Gastroesophageal sphincter (tissue), 4 donors: Measurements from ENCODE around the gene PCSK2. TPM values are rescaled to one million over a fixed set of nuclear protein-coding genes. Genes with fewer than 3 reads are reported as not detected.

Experiments
- ATAC-seq: fragments of 150-250 bp; one replicate; pipeline ENCODE4 v1.9.1; 2016; ENCODE audit warnings: mild to moderate bottlenecking, moderate library complexity
- H3K27ac ChIP-seq, 4 donors: fragments of 200-600 bp; sonication (generic) in 3 of 4; 1 replicate in 3 of 4; 2 replicates in 1 of 4; pipeline ENCODE4 v1.5.1; 2016 to 2019
- H3K27me3 ChIP-seq: fragments of 200-600 bp; sonication (generic); one replicate; pipeline ENCODE4 v1.5.1; 2019
- H3K36me3 ChIP-seq, 2 donors: fragments of 200-600 bp; sonication (generic); one replicate each; pipeline ENCODE4 v1.5.1; 2019; ENCODE audit warnings: control low read depth in 1 of 2
- H3K4me1 ChIP-seq, 3 donors: fragments of 200-600 bp; sonication (generic); 1 replicate in 2 of 3; 2 replicates in 1 of 3; pipeline ENCODE4 v1.5.1; 2016 to 2019; ENCODE audit warnings: control low read depth in 2 of 3
- H3K4me3 ChIP-seq, 2 donors: fragments of 200-600 bp; sonication (generic); one replicate each; pipeline ENCODE4 v1.5.1; 2019; ENCODE audit warnings: mild to moderate bottlenecking in 1 of 2, moderate library complexity in 1 of 2
- H3K9me3 ChIP-seq, 3 donors: fragments of 200-600 bp; sonication (generic); one replicate each; pipeline ENCODE4 v1.5.1; 2017 to 2019; ENCODE audit warnings: control low read depth in 2 of 3
- EP300 ChIP-seq: sonication (generic); formaldehyde crosslinking; IDR thresholded peaks from one replicate; pipeline ENCODE4 v1.6.1; 2017; ENCODE audit warnings: antibody characterized with exemption, mild to moderate bottlenecking
- POLR2A ChIP-seq, 2 donors: fragments of 450-650 bp; IDR thresholded peaks; one replicate each; pipeline ENCODE4 v1.6.1; 2017; ENCODE audit warnings: antibody characterized with exemption in 2 of 2, mild to moderate bottlenecking in 2 of 2, moderate library complexity in 1 of 2
- POLR2AphosphoS5 ChIP-seq: sonication (generic); formaldehyde crosslinking; IDR thresholded peaks from one replicate; pipeline ENCODE4 v1.6.1; 2017; ENCODE audit warnings: antibody characterized with exemption
- WGBS, 2 donors: methylation state at CpG; one replicate each; pipeline ENCODE4 v1.1.5; 2018; ENCODE audit warnings: low coverage in 1 of 2; 5-methylcytosine and 5-hydroxymethylcytosine counted together
- total RNA-seq, 4 donors: library from RNA; depleted of rRNA; stranded (reverse); fragments of >200 nt; gene quantifications; one replicate each; pipeline ENCODE4 v1.1.0, GENCODE V29; 2016
- TF ChIP-seq, protein P1 (sequence below), 4 experiments: fragments of 200-600 bp in 2 of 4; fragments of 450-650 bp in 2 of 4; sonication (generic) in 1 of 4; IDR thresholded peaks; one replicate each; pipeline ENCODE4 v1.5.1; 2017 to 2019; ENCODE audit warnings: antibody characterized with exemption in 4 of 4, mild to moderate bottlenecking in 2 of 4, moderate library complexity in 2 of 4

The PCSK2 gene
- total RNA-seq, 4 donors from 2014 or later, result 1.6 to 8.5 (median 4.5) TPM

DNA sequence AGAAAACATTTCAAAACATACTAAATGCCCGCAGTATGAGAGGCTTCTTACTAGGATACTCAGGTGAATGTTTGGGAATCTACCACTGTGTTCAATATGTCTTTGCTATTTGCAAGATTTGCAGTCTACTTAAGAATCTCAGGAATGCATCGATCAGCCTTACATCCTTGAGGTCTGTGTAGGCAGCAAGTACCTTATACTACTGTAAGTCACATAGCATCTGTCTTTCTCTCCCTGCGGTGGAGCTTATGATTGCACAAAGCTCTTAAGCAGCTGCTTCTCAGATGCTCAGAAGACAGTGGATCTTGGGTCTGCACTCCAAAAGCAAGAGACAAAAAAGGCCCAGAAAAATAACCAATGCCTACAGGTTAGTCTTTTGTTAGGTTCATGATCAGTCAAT lies 21.4 kb downstream of the PCSK2 start:
- Histone ChIP-seq H3K27ac (no peak overlapping the region), H3K4me1 (no peaks in the 10 kb centered on the region), H3K27me3 (no peaks in the 10 kb centered on the region), H3K4me3 (no peak overlapping the region), H3K36me3 (no peaks in the 10 kb centered on the region), H3K9me3 (no peaks in the 10 kb centered on the region)
- TF ChIP-seq EP300, result no peak
- no peak for TF ChIP-seq POLR2AphosphoS5
- TF ChIP-seq, protein P1, sequence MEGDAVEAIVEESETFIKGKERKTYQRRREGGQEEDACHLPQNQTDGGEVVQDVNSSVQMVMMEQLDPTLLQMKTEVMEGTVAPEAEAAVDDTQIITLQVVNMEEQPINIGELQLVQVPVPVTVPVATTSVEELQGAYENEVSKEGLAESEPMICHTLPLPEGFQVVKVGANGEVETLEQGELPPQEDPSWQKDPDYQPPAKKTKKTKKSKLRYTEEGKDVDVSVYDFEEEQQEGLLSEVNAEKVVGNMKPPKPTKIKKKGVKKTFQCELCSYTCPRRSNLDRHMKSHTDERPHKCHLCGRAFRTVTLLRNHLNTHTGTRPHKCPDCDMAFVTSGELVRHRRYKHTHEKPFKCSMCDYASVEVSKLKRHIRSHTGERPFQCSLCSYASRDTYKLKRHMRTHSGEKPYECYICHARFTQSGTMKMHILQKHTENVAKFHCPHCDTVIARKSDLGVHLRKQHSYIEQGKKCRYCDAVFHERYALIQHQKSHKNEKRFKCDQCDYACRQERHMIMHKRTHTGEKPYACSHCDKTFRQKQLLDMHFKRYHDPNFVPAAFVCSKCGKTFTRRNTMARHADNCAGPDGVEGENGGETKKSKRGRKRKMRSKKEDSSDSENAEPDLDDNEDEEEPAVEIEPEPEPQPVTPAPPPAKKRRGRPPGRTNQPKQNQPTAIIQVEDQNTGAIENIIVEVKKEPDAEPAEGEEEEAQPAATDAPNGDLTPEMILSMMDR (IDR thresholded peaks at IDR 0.05), result no peak
- no peak for TF ChIP-seq POLR2A (IDR thresholded peaks at IDR 0.05)
- 77 to 95% methylated on average over 3 of the region's 3 CpGs for WGBS, 2 donors
- ATAC-seq, result no peak

DNA sequence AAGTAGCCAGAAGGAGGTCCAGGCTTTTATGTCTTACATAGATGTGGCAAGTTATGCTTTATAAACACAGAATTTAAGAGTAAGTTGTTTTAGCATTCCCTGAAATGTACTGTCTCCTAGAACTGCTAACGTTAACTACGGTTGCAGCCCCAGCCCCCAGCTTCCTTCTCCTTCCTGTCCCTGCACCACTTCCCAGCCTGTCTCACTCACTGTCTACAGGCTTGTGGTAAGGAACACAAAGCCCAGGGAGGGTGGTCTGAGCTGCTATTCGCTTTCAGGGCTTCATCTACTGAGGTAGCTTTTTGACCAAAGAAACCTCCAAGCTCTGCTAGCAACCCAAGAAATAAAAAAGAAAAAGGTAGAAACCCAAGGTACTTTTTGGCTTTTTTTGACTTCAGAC lies 35.9 kb downstream of the PCSK2 start:
- ATAC-seq, result no peak
- Histone ChIP-seq H3K4me3 (no peak overlapping the region), H3K27ac (no peak overlapping the region), H3K36me3 (no peaks in the 10 kb centered on the region), H3K4me1 (no peaks in the 10 kb centered on the region), H3K27me3 (no peaks in the 10 kb centered on the region), H3K9me3 (no peaks in the 10 kb centered on the region)
- 33 to 34% methylated on average over 3 of the region's 3 CpGs for WGBS, 2 donors
- TF ChIP-seq POLR2A (IDR thresholded peaks at IDR 0.05) (no peak), POLR2AphosphoS5 (no peak), EP300 (no peak)
- TF ChIP-seq, protein P1 (IDR thresholded peaks at IDR 0.05), result no peak

DNA sequence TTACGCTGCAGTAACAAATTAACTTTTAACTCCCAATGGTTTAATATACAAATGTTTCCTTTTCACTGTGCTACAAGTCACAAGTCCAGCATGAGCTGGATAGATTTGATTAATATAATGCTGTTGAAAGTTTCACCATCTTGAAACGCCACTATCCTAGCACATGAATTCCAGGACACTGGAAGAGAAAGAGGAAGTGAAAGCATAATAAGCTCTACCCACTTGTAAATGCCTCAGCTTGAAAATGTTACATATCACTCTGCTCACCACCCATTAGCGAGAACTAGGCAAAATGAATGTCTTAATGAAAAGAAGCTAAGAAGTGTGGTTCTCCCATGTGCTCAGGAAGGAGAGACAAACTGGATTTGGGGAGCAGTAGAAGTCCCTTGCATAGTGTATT lies 46.9 kb downstream of the PCSK2 start:
- Histone ChIP-seq H3K4me3 (no peak overlapping the region), H3K27me3 (no peaks in the 10 kb centered on the region), H3K9me3 (peaks cover 0 to 9% (median 0%) of the 10 kb centered on the region in 3 donors), H3K36me3 (no peaks in the 10 kb centered on the region), H3K27ac (no peak overlapping the region), H3K4me1 (no peaks in the 10 kb centered on the region)
- no peak for ATAC-seq
- 82 to 86% methylated on average over 3 of the region's 3 CpGs for WGBS, 2 donors
- TF ChIP-seq POLR2AphosphoS5 (no peak), EP300 (no peak), POLR2A (IDR thresholded peaks at IDR 0.05) (no peak)
- TF ChIP-seq, protein P1 (IDR thresholded peaks at IDR 0.05), result no peak

DNA sequence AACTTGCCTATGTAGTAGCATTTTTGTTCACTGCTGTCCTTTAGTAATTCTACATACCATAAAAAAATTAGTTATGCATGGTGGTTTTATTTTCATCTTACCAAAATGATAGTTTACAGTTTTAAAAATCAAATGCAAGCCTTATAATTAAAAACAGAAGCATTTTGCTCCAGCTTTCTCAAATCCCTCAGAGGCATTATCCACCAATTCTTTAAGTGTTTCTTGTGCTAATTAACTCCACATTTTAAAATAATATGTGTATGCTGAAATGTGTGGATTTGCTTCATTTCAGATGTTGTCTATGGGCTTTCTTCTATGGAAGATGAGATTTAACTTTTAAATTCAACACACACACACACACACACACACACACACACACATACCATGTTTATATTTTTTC lies 49.3 kb downstream of the PCSK2 start:
- Histone ChIP-seq H3K27ac (no peak overlapping the region), H3K4me1 (no peaks in the 10 kb centered on the region), H3K9me3 (peaks cover 0 to 9% (median 0%) of the 10 kb centered on the region in 3 donors), H3K36me3 (no peaks in the 10 kb centered on the region), H3K4me3 (no peak overlapping the region), H3K27me3 (no peaks in the 10 kb centered on the region)
- TF ChIP-seq POLR2AphosphoS5 (no peak), EP300 (no peak), POLR2A (IDR thresholded peaks at IDR 0.05) (no peak)
- no peak for ATAC-seq

DNA sequence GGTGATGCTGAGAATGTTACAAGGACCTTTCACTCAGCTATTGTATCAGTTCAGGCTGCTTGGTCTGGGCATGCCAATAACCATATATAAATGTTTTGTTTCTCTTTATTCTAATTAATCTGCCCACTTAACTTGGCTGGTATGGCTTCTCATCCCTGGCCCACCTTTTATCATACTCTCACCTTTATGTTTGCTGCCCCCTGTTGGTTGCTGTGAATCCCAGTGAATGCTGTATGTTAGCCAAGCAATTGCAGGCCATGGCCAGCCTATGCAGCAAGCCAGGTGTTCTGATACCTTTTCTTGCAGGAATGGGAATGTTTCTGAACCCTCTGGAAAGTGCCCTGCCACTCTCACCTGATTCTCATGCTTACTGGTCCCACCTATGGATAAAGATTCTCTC lies 54.6 kb downstream of the PCSK2 start:
- no peaks in the 10 kb centered on the region for H3K4me1 ChIP-seq
- H3K27me3 ChIP-seq, result no peaks in the 10 kb centered on the region
- no peaks in the 10 kb centered on the region for H3K36me3 ChIP-seq
- no peak for ATAC-seq
- no peak overlapping the region for H3K27ac ChIP-seq
- no peak for TF ChIP-seq POLR2AphosphoS5
- no peak for TF ChIP-seq EP300
- TF ChIP-seq, protein P1 (IDR thresholded peaks at IDR 0.05), result no peak
- TF ChIP-seq POLR2A (IDR thresholded peaks at IDR 0.05), result no peak
- H3K9me3 ChIP-seq, result no peaks in the 10 kb centered on the region
- H3K4me3 ChIP-seq, result no peak overlapping the region
